ENCODE measurements around the gene BRICD5. TPM values are rescaled to one million over a fixed set of nuclear protein-coding genes. Genes with fewer than 3 reads are reported as not detected.

Gene BRICD5
- total and polyA plus RNA-seq, 2 of the 13 experiments (the other 11 are each of a cell fraction or from before 2014, with no cell fraction given) = 1.6 to 5.8 TPM

- in situ Hi-C loops (cut with HindIII; ENCODE audit: extremely low pct_ligation_motif_present, low pct_unique_long_range_greater_than_20kb) = no loop called here
- Histone ChIP-seq H3K4me1 (ENCODE audit: insufficient read depth, low read length) (peaks cover 88% of the 10 kb centered on the region), H3K79me2 (ENCODE audit: insufficient read depth, low read length) (peaks cover 50% of the 10 kb centered on the region), H3K4me3 (replicated peaks in 1 of 3; ENCODE audit: insufficient read depth in 1 of 3, low read depth in 2 of 3, low read length in 3 of 3) (no peak overlapping the region), H3K9ac (ENCODE audit: insufficient read depth, low read depth, low read length) (no peak overlapping the region), H3K27ac (ENCODE audit: extremely low read length, insufficient read depth, low read length) (peak overlapping the region; percentile 63), H3K27me3 (ENCODE audit: control insufficient read depth in 1 of 2, insufficient read depth in 2 of 2, low read length in 2 of 2) (no peaks in the 10 kb centered on the region), H3K9me3 (ENCODE audit: low read length) (no peaks in the 10 kb centered on the region), H3K36me3 (replicated peaks in 1 of 2; ENCODE audit: control insufficient read depth in 1 of 2, insufficient read depth in 2 of 2, low read length in 2 of 2) (peaks cover 4 to 12% of the 10 kb centered on the region in 2 experiments; a peak in 3 of 5 replicates), H3K4me2 (ENCODE audit: low read depth, low read length) (no peak overlapping the region), H2AFZ (ENCODE audit: low read length) (no peak overlapping the region), H4K20me1 (ENCODE audit: insufficient read depth, low read length) (peaks cover 38% of the 10 kb centered on the region)
- POLR2A ChIA-PET = interaction anchor here (0.7 to 3.4 kb wide), 9 partner anchors 8 to 197 kb away, joined by 3 to 36 read pairs (median 3); partner anchors contain the start of genes RPS2 and TRAF7
- DNase-seq (ENCODE audit: low spot score) = no peak
- no peak for TF ChIP-seq MBD4 (IDR thresholded peaks at IDR 0.05; ENCODE audit: borderline replicate concordance, low read length)
- TF ChIP-seq CREB3 (CRISPR knock-in tag; IDR thresholded peaks at IDR 0.05) = no peak
- TF ChIP-seq ZBTB25 (CRISPR knock-in tag; IDR thresholded peaks at IDR 0.05) = no peak
- no peak for TF ChIP-seq PHB2 (IDR thresholded peaks at IDR 0.05; ENCODE audit: partially characterized antibody)
- no peak; the same call in 1 of the 2 replicates for TF ChIP-seq HNRNPL (IDR thresholded peaks at IDR 0.05; ENCODE audit: low read depth, low read length)
- TF ChIP-seq ZBTB39 (CRISPR knock-in tag; IDR thresholded peaks at IDR 0.05) = no peak
- TF ChIP-seq AGO2 (optimal IDR thresholded peaks at IDR 0.05; ENCODE audit: low read depth, low read length) = peak; percentile 34
- no peak for TF ChIP-seq U2AF2 (IDR thresholded peaks at IDR 0.05; ENCODE audit: low read depth, low read length)
- no TSS peak for BruUV-seq (replicated peaks)
- CTCF ChIA-PET (ENCODE audit: low intra/inter-chr PET ratio, low total read pairs) = no interaction called here
- intact Hi-C loops (cut with micrococcal nuclease; ENCODE audit: unreplicated experiment) = loop anchor here (5.0 kb wide), 1 partner anchor 35 kb away; the partner anchor contains the start of gene CASKIN1
- FAIRE-seq = no peak
- no peak for ATAC-seq
- WGBS (ENCODE audit: low lambda C conversion rate) = 97% methylated on average over 5 of the region's 10 CpGs
Measured at GRCh38 chr16:2161911-2162310, 48.8 kb downstream of the BRICD5 start.
